OCI-LY7 (cell line): ENCODE results near the gene OR52D1. TPM values are rescaled to one million over a fixed set of nuclear protein-coding genes. Genes with fewer than 3 reads are reported as not detected.

Experiments
- BruUV-seq: library from RNA; stranded (reverse); fragments of 400-500 nt; replicated peaks from 2 replicates; lab custom pipeline; 2021; lab: Mats Ljungman, UMichigan
- CTCF ChIA-PET: fragments of 300-600 bp; sonication (Branson Sonifier 250); formaldehyde crosslinking; loops from one replicate; lab custom pipeline; 2022; ENCODE audit warnings: antibody characterized with exemption; ENCODE audit not compliant: unreplicated experiment; lab: Charles Lee
- POLR2A ChIA-PET: fragments of 300-600 bp; sonication (Branson Sonifier 250); formaldehyde crosslinking; loops from one replicate; lab custom pipeline; 2022; ENCODE audit warnings: antibody characterized with exemption; lab: Charles Lee
- DNase-seq: peaks from one replicate; pipeline ENCODE4 v3.0.0-alpha.2; 2015; ENCODE audit warnings: low spot score
- H2AFZ ChIP-seq: fragments of 200-600 bp; sonication (generic), shearing (Covaris generic); 2 replicates; pipeline ENCODE4 v1.6.1; 2014; ENCODE audit warnings: mild to moderate bottlenecking, antibody characterized with exemption, low read length, moderate library complexity
- H3K27ac ChIP-seq: fragments of 200-600 bp; sonication (generic); 2 replicates; pipeline ENCODE4 v1.5.1; 2014; ENCODE audit warnings: mixed run types, low read depth, mild to moderate bottlenecking, moderate library complexity, low read length, inconsistent platforms; ENCODE audit not compliant: poor library complexity, severe bottlenecking
- H3K36me3 ChIP-seq: fragments of 200-600 bp; sonication (generic); 2 replicates; pipeline ENCODE4 v1.6.1; 2014; ENCODE audit warnings: mild to moderate bottlenecking, antibody characterized with exemption, low read length, moderate library complexity, mixed read lengths; ENCODE audit not compliant: insufficient read depth
- H3K4me1 ChIP-seq: fragments of 200-600 bp; sonication (generic); 2 replicates; pipeline ENCODE4 v1.5.1; 2014; ENCODE audit warnings: mild to moderate bottlenecking, low read length; ENCODE audit not compliant: insufficient read depth, poor library complexity, severe bottlenecking
- H3K4me2 ChIP-seq: fragments of 200-600 bp; sonication (generic); 2 replicates; pipeline ENCODE4 v1.6.1; 2014; ENCODE audit warnings: mild to moderate bottlenecking, low read length
- H3K4me3 ChIP-seq: fragments of 200-600 bp; sonication (generic); 2 replicates; pipeline ENCODE4 v1.5.1; 2014; ENCODE audit warnings: mild to moderate bottlenecking, low read depth, low read length; ENCODE audit not compliant: poor library complexity, severe bottlenecking
- H3K79me2 ChIP-seq: fragments of 200-600 bp; sonication (generic); 2 replicates; pipeline ENCODE4 v1.6.1; 2016; ENCODE audit warnings: low read depth, mild to moderate bottlenecking, low read length, moderate library complexity, mixed read lengths; ENCODE audit not compliant: insufficient read depth
- H3K9me2 ChIP-seq: fragments of 200-600 bp; sonication (generic); 2 replicates; pipeline ENCODE4 v1.6.1; 2016; ENCODE audit warnings: mild to moderate bottlenecking, low read length, mixed read lengths; ENCODE audit not compliant: insufficient read depth
- H3K9me3 ChIP-seq: fragments of 200-600 bp; sonication (generic); 2 replicates; pipeline ENCODE4 v1.6.1; 2014; ENCODE audit warnings: mild to moderate bottlenecking, mixed run types, low read length, mixed read lengths
- H4K20me1 ChIP-seq: fragments of 200-600 bp; sonication (generic); 2 replicates; pipeline ENCODE4 v1.6.1; 2014; ENCODE audit warnings: mild to moderate bottlenecking, antibody characterized with exemption, low read length, moderate library complexity, mixed read lengths; ENCODE audit not compliant: insufficient read depth
- CTCF ChIP-seq: fragments of 200-600 bp; sonication (generic); conservative IDR thresholded peaks from 2 replicates; pipeline ENCODE4 v1.5.1; 2014; ENCODE audit warnings: mild to moderate bottlenecking, antibody characterized with exemption, low read length, moderate library complexity, mixed read lengths
- EZH2phosphoT487 ChIP-seq: fragments of 200-600 bp; sonication (generic); IDR thresholded peaks from 2 replicates; pipeline ENCODE4 v1.6.1; 2018; ENCODE audit warnings: low read depth, borderline replicate concordance, mild to moderate bottlenecking, mixed run types, antibody characterized with exemption, low read length, moderate library complexity, mixed read lengths
- intact Hi-C: fragments of 100-400 bp; cut with micrococcal nuclease; formaldehyde crosslinking; loops from one replicate; pipeline ENCODE4 v1.10.0; 2022; ENCODE audit not compliant: unreplicated experiment
- total RNA-seq, 2 experiments: library from RNA; depleted of rRNA in 1 of 2; stranded (reverse); fragments of >200 nt in 1 of 2; shearing (Covaris generic) in 1 of 2; gene quantifications; 2 replicates each; pipeline ENCODE4 v1.2.3, GENCODE V29; 2014 to 2022

The OR52D1 gene
- total RNA-seq, 2 experiments from 2014 or later: not detected

- Histone ChIP-seq H3K27ac (no peak overlapping the region), H3K36me3 (no peaks in the 10 kb centered on the region), H4K20me1 (no peaks in the 10 kb centered on the region), H3K4me2 (no peak overlapping the region), H3K9me2 (no peaks in the 10 kb centered on the region), H3K4me1 (no peaks in the 10 kb centered on the region), H3K9me3 (no peaks in the 10 kb centered on the region), H2AFZ (no peak overlapping the region), H3K79me2 (no peaks in the 10 kb centered on the region), H3K4me3 (no peak overlapping the region)
- intact Hi-C loops: no loop called here
- TF ChIP-seq EZH2phosphoT487: no peak
- no TSS peak for BruUV-seq
- CTCF ChIA-PET: no interaction called here
- POLR2A ChIA-PET: no interaction called here
- DNase-seq: no peak
Measured at GRCh38 chr11:5467527-5467926, 21.0 kb upstream of the OR52D1 start.

- TF ChIP-seq CTCF: no peak
- no peak for TF ChIP-seq EZH2phosphoT487
- POLR2A ChIA-PET: no interaction called here
- Histone ChIP-seq H2AFZ (no peak overlapping the region), H3K4me1 (no peaks in the 10 kb centered on the region), H3K36me3 (no peaks in the 10 kb centered on the region), H3K4me3 (no peak overlapping the region), H3K4me2 (no peak overlapping the region), H3K9me2 (no peaks in the 10 kb centered on the region), H3K79me2 (no peaks in the 10 kb centered on the region), H3K9me3 (no peaks in the 10 kb centered on the region), H4K20me1 (no peaks in the 10 kb centered on the region), H3K27ac (no peak overlapping the region)
- no TSS peak for BruUV-seq
- DNase-seq: no peak
- CTCF ChIA-PET: no interaction called here
- intact Hi-C loops: loop anchor here (10.0 kb wide), 1 partner anchor 241 kb away; no protein-coding TSS in a partner anchor
Measured at GRCh38 chr11:5473921-5474320, 14.6 kb upstream of the OR52D1 start.

- peak; percentile 60 for DNase-seq
- TF ChIP-seq EZH2phosphoT487: no peak
- peak; percentile 94 for TF ChIP-seq CTCF
- POLR2A ChIA-PET: interaction anchor here (0.6 to 0.8 kb wide), 2 partner anchors 13 to 1754 kb away, joined by 5 read pairs; no protein-coding TSS in a partner anchor
- no peak overlapping the region for H3K27ac ChIP-seq
- H3K4me2 ChIP-seq: no peak overlapping the region
- H3K4me3 ChIP-seq: no peak overlapping the region
- no TSS peak for BruUV-seq
- no peaks in the 10 kb centered on the region for H4K20me1 ChIP-seq
- H3K36me3 ChIP-seq: no peaks in the 10 kb centered on the region
- H3K9me2 ChIP-seq: no peaks in the 10 kb centered on the region
- no peaks in the 10 kb centered on the region for H3K4me1 ChIP-seq
- CTCF ChIA-PET: interaction anchor here (0.6 kb wide), 1 partner anchor 415 kb away, joined by 3 read pairs; no protein-coding TSS in a partner anchor
- no peak overlapping the region for H2AFZ ChIP-seq
- H3K9me3 ChIP-seq: no peaks in the 10 kb centered on the region
- intact Hi-C loops: loop anchor here (1.0 to 10.0 kb wide), 2 partner anchors 238 to 332 kb away; partner anchors contain the start of gene OR52N2
- no peaks in the 10 kb centered on the region for H3K79me2 ChIP-seq
Measured at GRCh38 chr11:5476186-5476819, 12.2 kb upstream of the OR52D1 start.
